Kidney epithelial cell (primary cell): ENCODE data around the gene DHX30. TPM values are rescaled to one million over a fixed set of nuclear protein-coding genes. Genes with fewer than 3 reads are reported as not detected.
A peak's percentile ranks its signal among the peaks of the same experiment; 100 is the strongest.

Experiments used
- DNase-seq: peaks from one replicate; pipeline ENCODE4 v3.0.0-alpha.2; 2010; ENCODE audit warnings: low read depth
- H3K27me3 ChIP-seq: 2 replicates; pipeline ENCODE4 v1.6.0; 2011; ENCODE audit warnings: low read length; ENCODE audit not compliant: control insufficient read depth, insufficient read depth
- H3K36me3 ChIP-seq: 2 replicates; pipeline ENCODE4 v1.5.1; 2011; ENCODE audit warnings: low read length; ENCODE audit not compliant: control insufficient read depth, insufficient read depth
- H3K4me3 ChIP-seq: 2 replicates; pipeline ENCODE4 v1.5.1; 2011; ENCODE audit warnings: low read depth, mild to moderate bottlenecking, control low read depth, low read length
- CTCF ChIP-seq: IDR thresholded peaks from 2 replicates; pipeline ENCODE4 v1.5.1; 2011; ENCODE audit warnings: mild to moderate bottlenecking, moderate library complexity, low read length, control low read depth, inconsistent platforms; ENCODE audit not compliant: insufficient read depth, poor library complexity, severe bottlenecking
- total RNA-seq: library from RNA; depleted of rRNA; stranded (reverse); fragments of >200 nt; gene quantifications from 2 replicates; pipeline ENCODE4 v1.2.3, GENCODE V29; 2015

DHX30 gene
- total RNA-seq, 1 donor from 2014 or later = 79.4 TPM

GRCh38 chr3:47781685-47782445, 21.1 kb upstream of the DHX30 start, which contains the start of gene SMARCC1:
Gene SMARCC1, minus strand, starts transcription at chr3:47781893. Its CDS starts 96 bp downstream, at chr3:47781797.
- no peak for TF ChIP-seq CTCF
- Histone ChIP-seq H3K4me3 (peak within 1 kb of the TSS; percentile 94), H3K36me3 (no peaks in the 10 kb centered on the region), H3K27me3 (no peaks in the 10 kb centered on the region)
- peak; percentile 89 for DNase-seq

- no peaks in the 10 kb centered on the region for H3K27me3 ChIP-seq
- H3K36me3 ChIP-seq = no peaks in the 10 kb centered on the region
- no peak for DNase-seq
- TF ChIP-seq CTCF = no peak
- peak overlapping the region; percentile 94 for H3K4me3 ChIP-seq
Measured at GRCh38 chr3:47782446-47783308, 20.3 kb upstream of the DHX30 start.

- H3K36me3 ChIP-seq = no peaks in the 10 kb centered on the region
- H3K4me3 ChIP-seq = no peak overlapping the region
- DNase-seq = no peak
- H3K27me3 ChIP-seq = no peaks in the 10 kb centered on the region
- no peak for TF ChIP-seq CTCF
Measured at GRCh38 chr3:47783673-47784072, 19.3 kb upstream of the DHX30 start.

- no peak for DNase-seq
- no peak for TF ChIP-seq CTCF
Measured at GRCh38 chr3:47791193-47791855, 11.6 kb upstream of the DHX30 start.

GRCh38 chr3:47792699-47793098, 10.2 kb upstream of the DHX30 start:
- no peak for DNase-seq
- H3K36me3 ChIP-seq = no peaks in the 10 kb centered on the region
- no peak for TF ChIP-seq CTCF
- H3K27me3 ChIP-seq = no peaks in the 10 kb centered on the region
- no peak overlapping the region for H3K4me3 ChIP-seq

More at GRCh38 chr3:47791193-47791855, 11.6 kb upstream of the DHX30 start:
- Histone ChIP-seq H3K4me3 (no peak overlapping the region), H3K27me3 (no peaks in the 10 kb centered on the region), H3K36me3 (no peaks in the 10 kb centered on the region)
